ENCODE data around the gene PSMB3. TPM values are rescaled to one million over a fixed set of nuclear protein-coding genes. Genes with fewer than 3 reads are reported as not detected.

The PSMB3 gene
- total and polyA plus RNA-seq, 3 donors from 2014 or later, result 111 to 144 (median 113) TPM

DNA sequence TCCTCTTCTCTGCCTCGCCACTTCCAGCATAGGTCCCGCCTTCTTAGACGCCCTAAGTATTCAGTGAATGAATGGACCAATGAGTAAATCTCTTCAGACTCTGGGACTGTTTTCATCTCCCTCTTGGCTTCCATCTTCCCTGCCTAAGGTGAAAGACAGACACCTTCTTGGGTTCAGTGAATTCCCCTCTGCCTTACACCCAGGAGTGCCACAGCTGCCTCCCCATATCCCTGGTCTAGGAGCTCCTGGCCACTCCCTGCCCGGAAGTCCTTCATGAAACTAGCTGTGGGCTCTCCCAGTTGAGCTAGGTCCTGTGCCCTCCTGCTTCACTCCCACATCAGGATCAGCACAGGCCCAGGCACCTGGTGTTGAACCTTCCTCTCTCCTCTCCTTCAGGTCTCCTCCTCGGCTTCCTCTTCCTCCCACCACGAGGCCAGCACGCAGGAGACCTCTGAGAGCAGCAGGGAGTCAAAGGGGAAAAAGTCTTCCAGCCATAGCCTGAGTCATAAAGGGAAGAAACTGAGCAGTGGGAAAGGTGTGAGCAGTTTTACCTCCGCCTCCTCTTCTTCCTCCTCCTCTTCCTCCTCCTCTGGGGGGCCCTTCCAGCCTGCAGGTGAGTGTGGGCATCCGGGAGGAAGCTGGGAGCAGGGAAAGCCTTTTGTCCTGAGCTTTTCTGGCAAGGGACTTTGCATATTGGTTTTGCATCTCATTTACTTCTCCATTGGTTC lies 37.2 kb upstream of the PSMB3 start:
- no peak overlapping the region for H3K4me3 ChIP-seq
- intact Hi-C loops (cut with DNase I; ENCODE audit: low total_unique reads), result no loop called here
- WGBS, 2 donors, result 86% methylated on average over 8 to 9 of the region's 9 CpGs
- TF ChIP-seq POLR2A (IDR thresholded peaks at IDR 0.05) (no peak), CTCF (IDR thresholded peaks at IDR 0.05) (no peak)
- H3K27ac ChIP-seq, result no peak overlapping the region
- no peaks in the 10 kb centered on the region for H3K27me3 ChIP-seq
- no peaks in the 10 kb centered on the region for H3K9me3 ChIP-seq
- H3K36me3 ChIP-seq (ENCODE audit: low read depth, missing control alignments), result no peaks in the 10 kb centered on the region
- H3K4me1 ChIP-seq, result peaks cover 4% of the 10 kb centered on the region
- no peak for DNase-seq

- no peak overlapping the region for H3K4me3 ChIP-seq
- DNase-seq, result no peak
- no peaks in the 10 kb centered on the region for H3K9me3 ChIP-seq
- TF ChIP-seq CTCF (IDR thresholded peaks at IDR 0.05) (no peak), POLR2A (IDR thresholded peaks at IDR 0.05) (no peak)
- peaks cover 4% of the 10 kb centered on the region for H3K4me1 ChIP-seq
- 89 to 96% methylated on average over 12 to 18 of the region's 18 CpGs for WGBS, 2 donors
- H3K36me3 ChIP-seq (ENCODE audit: low read depth, missing control alignments), result no peaks in the 10 kb centered on the region
- intact Hi-C loops (cut with DNase I; ENCODE audit: low total_unique reads), result no loop called here
- no peaks in the 10 kb centered on the region for H3K27me3 ChIP-seq
- H3K27ac ChIP-seq, result no peak overlapping the region
Observed at GRCh38 chr17:38716368-38717005, 36.1 kb upstream of the PSMB3 start.

GRCh38 chr17:38717139-38717745 lies 35.3 kb upstream of the PSMB3 start:
- no peak for DNase-seq
- TF ChIP-seq CTCF (IDR thresholded peaks at IDR 0.05) (no peak), POLR2A (IDR thresholded peaks at IDR 0.05) (no peak)
- Histone ChIP-seq H3K4me3 (no peak overlapping the region), H3K9me3 (no peaks in the 10 kb centered on the region), H3K4me1 (peaks cover 4% of the 10 kb centered on the region), H3K27me3 (no peaks in the 10 kb centered on the region), H3K36me3 (ENCODE audit: low read depth, missing control alignments) (no peaks in the 10 kb centered on the region), H3K27ac (no peak overlapping the region)
- WGBS, 2 donors, result 80 to 82% methylated on average over 8 to 12 of the region's 12 CpGs
- intact Hi-C loops (cut with DNase I; ENCODE audit: low total_unique reads), result no loop called here

DNA sequence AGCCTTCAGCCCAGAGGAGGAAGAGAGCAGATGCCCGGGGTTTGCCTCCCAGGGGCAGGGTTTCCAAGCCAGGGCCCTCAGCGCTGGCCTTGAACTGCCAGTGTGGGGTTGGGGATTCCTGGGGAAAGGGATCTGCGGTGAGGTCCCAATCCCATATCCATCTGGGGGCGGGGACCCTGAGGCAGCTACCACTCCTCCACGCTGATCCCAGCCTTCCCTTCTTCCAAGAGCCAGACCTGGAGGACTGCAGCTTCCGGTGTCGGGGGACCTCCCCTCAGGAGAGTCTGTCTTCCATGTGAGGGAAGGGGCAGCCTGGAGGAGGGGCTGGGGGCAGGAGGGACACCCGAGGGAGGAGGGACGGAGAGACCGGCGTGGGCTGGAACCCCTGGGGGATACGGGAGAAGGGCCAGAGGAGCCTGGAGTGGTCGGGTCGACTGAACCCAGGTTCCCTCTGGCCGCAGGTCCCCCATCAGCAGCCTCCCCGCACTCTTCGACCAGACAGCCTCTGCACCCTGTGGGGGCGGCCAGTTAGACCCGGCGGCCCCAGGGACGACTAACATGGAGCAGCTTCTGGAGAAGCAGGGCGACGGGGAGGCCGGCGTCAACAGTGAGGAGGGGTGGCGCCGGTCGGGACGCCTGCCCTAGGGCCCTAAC lies 33.1 kb upstream of the PSMB3 start:
- H3K9me3 ChIP-seq, result no peaks in the 10 kb centered on the region
- intact Hi-C loops (cut with DNase I; ENCODE audit: low total_unique reads), result no loop called here
- DNase-seq, result no peak
- no peak overlapping the region for H3K27ac ChIP-seq
- no peak for TF ChIP-seq CTCF (IDR thresholded peaks at IDR 0.05)
- TF ChIP-seq POLR2A (IDR thresholded peaks at IDR 0.05), result no peak
- H3K27me3 ChIP-seq, result no peaks in the 10 kb centered on the region
- WGBS, 2 donors, result 37 to 66% methylated on average over 13 to 29 of the region's 29 CpGs
- no peaks in the 10 kb centered on the region for H3K36me3 ChIP-seq (ENCODE audit: low read depth, missing control alignments)
- peaks cover 6% of the 10 kb centered on the region for H3K4me1 ChIP-seq
- peak overlapping the region in 1 of 2 donors; percentile 30 for H3K4me3 ChIP-seq
